ENCODE data around the gene PPL. TPM values are rescaled to one million over a fixed set of nuclear protein-coding genes. Genes with fewer than 3 reads are reported as not detected.

The PPL gene
- total and polyA plus RNA-seq, 3 donors from 2014 or later, result 5.4 to 6.8 (median 6.1) TPM

GRCh38 chr16:4860727-4861342, 76.1 kb downstream of the PPL start:
- H3K4me1 ChIP-seq, result no peaks in the 10 kb centered on the region
- no peak for TF ChIP-seq CTCF (IDR thresholded peaks at IDR 0.05)
- no peak for TF ChIP-seq POLR2A (IDR thresholded peaks at IDR 0.05)
- H3K4me3 ChIP-seq, result no peak overlapping the region
- intact Hi-C loops (cut with DNase I; ENCODE audit: low total_unique reads), result no loop called here
- no peaks in the 10 kb centered on the region for H3K27me3 ChIP-seq
- no peak overlapping the region for H3K27ac ChIP-seq
- WGBS, 2 donors, result 89 to 90% methylated on average over 14 of the region's 14 CpGs
- DNase-seq, result no peak
- no peaks in the 10 kb centered on the region for H3K9me3 ChIP-seq
- no peaks in the 10 kb centered on the region for H3K36me3 ChIP-seq (ENCODE audit: low read depth, missing control alignments)

- no peak for DNase-seq
- Histone ChIP-seq H3K36me3 (ENCODE audit: low read depth, missing control alignments) (no peaks in the 10 kb centered on the region), H3K27me3 (no peaks in the 10 kb centered on the region), H3K9me3 (no peaks in the 10 kb centered on the region), H3K4me1 (no peaks in the 10 kb centered on the region), H3K27ac (no peak overlapping the region), H3K4me3 (no peak overlapping the region)
- WGBS, 2 donors, result 82 to 91% methylated on average over 10 of the region's 10 CpGs
- intact Hi-C loops (cut with DNase I; ENCODE audit: low total_unique reads), result no loop called here
- no peak for TF ChIP-seq CTCF (IDR thresholded peaks at IDR 0.05)
- no peak for TF ChIP-seq POLR2A (IDR thresholded peaks at IDR 0.05)
Measured at GRCh38 chr16:4859900-4860255, 77.1 kb downstream of the PPL start.

GRCh38 chr16:4859190-4859899, 77.6 kb downstream of the PPL start:
- TF ChIP-seq POLR2A (IDR thresholded peaks at IDR 0.05) (no peak), CTCF (IDR thresholded peaks at IDR 0.05) (no peak)
- 87 to 88% methylated on average over 17 of the region's 17 CpGs for WGBS, 2 donors
- DNase-seq, result no peak
- Histone ChIP-seq H3K36me3 (ENCODE audit: low read depth, missing control alignments) (no peaks in the 10 kb centered on the region), H3K4me3 (no peak overlapping the region), H3K9me3 (no peaks in the 10 kb centered on the region), H3K27ac (no peak overlapping the region), H3K4me1 (no peaks in the 10 kb centered on the region), H3K27me3 (no peaks in the 10 kb centered on the region)
- intact Hi-C loops (cut with DNase I; ENCODE audit: low total_unique reads), result no loop called here

GRCh38 chr16:4855804-4856203, 81.1 kb downstream of the PPL start:
- no peak overlapping the region for H3K27ac ChIP-seq
- 93 to 98% methylated on average over 2 of the region's 2 CpGs for WGBS, 2 donors
- intact Hi-C loops (cut with DNase I; ENCODE audit: low total_unique reads), result no loop called here
- H3K4me3 ChIP-seq, result no peak overlapping the region
- TF ChIP-seq POLR2A (IDR thresholded peaks at IDR 0.05) (no peak), CTCF (IDR thresholded peaks at IDR 0.05) (no peak)
- no peaks in the 10 kb centered on the region for H3K9me3 ChIP-seq
- H3K4me1 ChIP-seq, result peaks cover 12% of the 10 kb centered on the region
- no peak for DNase-seq
- no peaks in the 10 kb centered on the region for H3K36me3 ChIP-seq (ENCODE audit: low read depth, missing control alignments)
- no peaks in the 10 kb centered on the region for H3K27me3 ChIP-seq

GRCh38 chr16:4855371-4855770, 81.6 kb downstream of the PPL start:
- Histone ChIP-seq H3K9me3 (no peaks in the 10 kb centered on the region), H3K27me3 (no peaks in the 10 kb centered on the region), H3K4me1 (peaks cover 15% of the 10 kb centered on the region), H3K36me3 (ENCODE audit: low read depth, missing control alignments) (no peaks in the 10 kb centered on the region), H3K4me3 (no peak overlapping the region), H3K27ac (no peak overlapping the region)
- DNase-seq, result no peak
- TF ChIP-seq CTCF (IDR thresholded peaks at IDR 0.05) (no peak), POLR2A (IDR thresholded peaks at IDR 0.05) (no peak)
- intact Hi-C loops (cut with DNase I; ENCODE audit: low total_unique reads), result no loop called here
- 67 to 79% methylated on average over 5 of the region's 5 CpGs for WGBS, 2 donors

All from testis (tissue), 3 donors.